Thyroid gland (tissue), 4 donors: ENCODE data around the gene AKAP6. TPM values are rescaled to one million over a fixed set of nuclear protein-coding genes. Genes with fewer than 3 reads are reported as not detected.

Source experiments
- DNase-seq, 2 donors: peaks; one replicate each; pipeline ENCODE4 v3.0.0-alpha.2; 2019
- H3K27ac ChIP-seq, 3 donors: fragments of 200-600 bp; sonication (generic); 1 replicate in 2 of 3; 2 replicates in 1 of 3; pipeline ENCODE4 v1.5.1; 2016 to 2019; ENCODE audit warnings: mild to moderate bottlenecking in 1 of 3, moderate library complexity in 1 of 3
- H3K27me3 ChIP-seq: fragments of 200-600 bp; sonication (generic); one replicate; pipeline ENCODE4 v1.5.1; 2019
- H3K36me3 ChIP-seq, 2 donors: fragments of 200-600 bp; sonication (generic); one replicate each; pipeline ENCODE4 v1.5.1; 2016 to 2019
- H3K4me1 ChIP-seq, 2 donors: fragments of 200-600 bp; sonication (generic); one replicate each; pipeline ENCODE4 v1.5.1; 2017 to 2019
- H3K4me3 ChIP-seq, 3 donors: fragments of 200-600 bp; sonication (generic); replicated peaks in 1 of 3; 1 replicate in 2 of 3; 2 replicates in 1 of 3; pipeline ENCODE4 v1.5.1; 2016; ENCODE audit warnings: mild to moderate bottlenecking in 1 of 3
- H3K9me3 ChIP-seq: fragments of 200-600 bp; sonication (generic); one replicate; pipeline ENCODE4 v1.5.1; 2017
- POLR2A ChIP-seq, 2 donors: fragments of 450-650 bp; IDR thresholded peaks; one replicate each; pipeline ENCODE4 v1.6.1; 2017; ENCODE audit warnings: antibody characterized with exemption in 2 of 2, mild to moderate bottlenecking in 2 of 2, moderate library complexity in 1 of 2
- WGBS, 2 donors: methylation state at CpG; one replicate each; pipeline ENCODE4 v1.1.5; 2017; 5-methylcytosine and 5-hydroxymethylcytosine counted together
- intact Hi-C: fragments of 100-400 bp; cut with DNase I; formaldehyde crosslinking; loops from one replicate; pipeline ENCODE4 v1.15.1; 2023
- small RNA-seq: library from RNA; depleted of rRNA; stranded (forward); fragments of <200 nt; gene quantifications from one replicate; pipeline ENCODE3, GENCODE V24; 2016
- total RNA-seq, 4 donors: library from RNA; depleted of rRNA; stranded (reverse); fragments of >200 nt; gene quantifications; one replicate each; pipeline ENCODE4 v1.2.3, GENCODE V29; 2016
- TF ChIP-seq, protein P1 (sequence below), 6 experiments: fragments of 200-600 bp in 3 of 6; fragments of 450-650 bp in 3 of 6; sonication (generic) in 3 of 6; IDR thresholded peaks; one replicate each; pipeline ENCODE4 v1.5.1; 2016 to 2019; ENCODE audit warnings: antibody characterized with exemption in 6 of 6, mild to moderate bottlenecking in 2 of 6, inconsistent platforms in 1 of 6, moderate library complexity in 1 of 6

The AKAP6 gene
- total RNA-seq, 4 donors from 2014 or later, result 13.0 to 34.5 (median 22.7) TPM

- WGBS, 2 donors, result 96% methylated on average over 4 of the region's 4 CpGs
- no peak overlapping the region for H3K27ac ChIP-seq
Observed at GRCh38 chr14:32847867-32848266, 518.8 kb downstream of the AKAP6 start.

DNA sequence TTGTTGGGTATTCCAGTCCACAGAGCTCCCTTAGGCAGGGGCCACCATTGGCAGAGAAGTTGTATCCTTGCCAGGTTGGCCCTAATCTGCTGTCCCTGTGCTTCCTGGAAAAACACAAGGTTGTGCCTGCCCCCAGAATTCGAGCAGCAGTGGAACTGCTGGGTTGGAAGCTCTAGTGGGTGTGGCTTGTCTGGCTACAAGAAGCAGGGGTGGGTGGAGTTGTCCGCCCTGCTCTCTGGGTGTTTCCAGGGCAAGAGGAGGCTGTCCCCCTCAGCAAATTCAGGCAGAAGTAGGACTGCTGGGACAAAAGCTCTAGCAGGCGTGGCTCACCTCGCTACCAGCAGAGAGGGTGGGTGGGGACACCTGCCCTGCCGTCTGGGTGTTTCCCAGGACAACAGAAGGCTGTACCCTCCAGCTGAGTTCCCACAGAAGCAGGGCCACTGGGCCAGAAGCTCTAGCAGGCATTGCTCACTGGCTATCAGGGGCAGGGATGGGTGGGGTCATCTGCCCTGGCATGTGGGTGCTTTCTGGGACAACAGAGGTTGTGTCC, 536.8 kb downstream of the AKAP6 start:
- Histone ChIP-seq H3K4me3 (no peak overlapping the region), H3K27ac (no peak overlapping the region), H3K4me1 (no peaks in the 10 kb centered on the region), H3K36me3 (no peaks in the 10 kb centered on the region), H3K9me3 (no peaks in the 10 kb centered on the region), H3K27me3 (no peaks in the 10 kb centered on the region)
- TF ChIP-seq POLR2A (IDR thresholded peaks at IDR 0.05), result no peak
- TF ChIP-seq, protein P1, sequence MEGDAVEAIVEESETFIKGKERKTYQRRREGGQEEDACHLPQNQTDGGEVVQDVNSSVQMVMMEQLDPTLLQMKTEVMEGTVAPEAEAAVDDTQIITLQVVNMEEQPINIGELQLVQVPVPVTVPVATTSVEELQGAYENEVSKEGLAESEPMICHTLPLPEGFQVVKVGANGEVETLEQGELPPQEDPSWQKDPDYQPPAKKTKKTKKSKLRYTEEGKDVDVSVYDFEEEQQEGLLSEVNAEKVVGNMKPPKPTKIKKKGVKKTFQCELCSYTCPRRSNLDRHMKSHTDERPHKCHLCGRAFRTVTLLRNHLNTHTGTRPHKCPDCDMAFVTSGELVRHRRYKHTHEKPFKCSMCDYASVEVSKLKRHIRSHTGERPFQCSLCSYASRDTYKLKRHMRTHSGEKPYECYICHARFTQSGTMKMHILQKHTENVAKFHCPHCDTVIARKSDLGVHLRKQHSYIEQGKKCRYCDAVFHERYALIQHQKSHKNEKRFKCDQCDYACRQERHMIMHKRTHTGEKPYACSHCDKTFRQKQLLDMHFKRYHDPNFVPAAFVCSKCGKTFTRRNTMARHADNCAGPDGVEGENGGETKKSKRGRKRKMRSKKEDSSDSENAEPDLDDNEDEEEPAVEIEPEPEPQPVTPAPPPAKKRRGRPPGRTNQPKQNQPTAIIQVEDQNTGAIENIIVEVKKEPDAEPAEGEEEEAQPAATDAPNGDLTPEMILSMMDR (IDR thresholded peaks at IDR 0.05), result no peak
- intact Hi-C loops, result no loop called here
- WGBS, 2 donors, result 52 to 67% methylated on average over 2 to 5 of the region's 5 CpGs
- DNase-seq, result no peak

More at GRCh38 chr14:32847867-32848266, 518.8 kb downstream of the AKAP6 start:
- TF ChIP-seq, protein P1 (IDR thresholded peaks at IDR 0.05), result no peak
- TF ChIP-seq POLR2A (IDR thresholded peaks at IDR 0.05), result no peak
- no peaks in the 10 kb centered on the region for H3K9me3 ChIP-seq
- no peaks in the 10 kb centered on the region for H3K36me3 ChIP-seq
- H3K4me1 ChIP-seq, result no peaks in the 10 kb centered on the region
- intact Hi-C loops, result no loop called here
- no peaks in the 10 kb centered on the region for H3K27me3 ChIP-seq
- no peak overlapping the region for H3K4me3 ChIP-seq
- no peak for DNase-seq

- no peaks in the 10 kb centered on the region for H3K36me3 ChIP-seq
- intact Hi-C loops, result no loop called here
- 90 to 95% methylated on average over 3 of the region's 3 CpGs for WGBS, 2 donors
- no peak overlapping the region for H3K27ac ChIP-seq
- DNase-seq, result no peak
- H3K4me3 ChIP-seq, result no peak overlapping the region
- no peaks in the 10 kb centered on the region for H3K9me3 ChIP-seq
- no peaks in the 10 kb centered on the region for H3K27me3 ChIP-seq
- TF ChIP-seq, protein P1 (IDR thresholded peaks at IDR 0.05), result no peak
- TF ChIP-seq POLR2A (IDR thresholded peaks at IDR 0.05), result no peak
- no peaks in the 10 kb centered on the region for H3K4me1 ChIP-seq
Observed at GRCh38 chr14:32883188-32883587, 554.1 kb downstream of the AKAP6 start.

Small RNA genes lying within 50 kb of the gene (small RNA-seq; reads per million reads assigned to genes)
- 0.75 reads per million for gene RN7SL660P

Other genes with a start within 250 kb of the AKAP6 start
- not detected for gene RNU6-7, start 127.3 kb upstream of the AKAP6 start, total RNA-seq
- gene RNU6-8, start 126.0 kb upstream of the AKAP6 start, total RNA-seq, result not detected